Neural progenitor cell (in vitro differentiated cells): ENCODE results near the gene LSMEM2.

Source experiments
- CTCF ChIP-seq: fragments of 200-600 bp; sonication (generic); IDR thresholded peaks from 2 replicates; pipeline ENCODE4 v1.5.1; 2017; ENCODE audit warnings: antibody characterized with exemption, mild to moderate bottlenecking
- EZH2phosphoT487 ChIP-seq: fragments of 200-600 bp; sonication (generic); IDR thresholded peaks from 2 replicates; pipeline ENCODE4 v1.6.1; 2017; ENCODE audit warnings: antibody characterized with exemption

GRCh38 chr3:50336452-50337174, 57.7 kb downstream of the LSMEM2 start:
- TF ChIP-seq CTCF (peak; percentile 4), EZH2phosphoT487 (no peak)
